OCI-LY1 (cell line): ENCODE data around the gene RALY.
A peak's percentile ranks its signal among the peaks of the same experiment; 100 is the strongest.

Experiments used
- H2AFZ ChIP-seq: fragments of 200-600 bp; sonication (generic), shearing (Covaris generic); 2 replicates; pipeline ENCODE4 v1.6.0; 2014; ENCODE audit warnings: antibody characterized with exemption, mild to moderate bottlenecking, low read length
- H3F3A ChIP-seq: fragments of 200-600 bp; sonication (generic), shearing (Covaris generic); 2 replicates; pipeline ENCODE4 v1.6.0; 2014; ENCODE audit warnings: mild to moderate bottlenecking, antibody characterized with exemption, low read length, moderate library complexity; ENCODE audit not compliant: insufficient read depth
- H3K27ac ChIP-seq: fragments of 200-600 bp; sonication (generic); 2 replicates; pipeline ENCODE4 v1.5.1; 2014; ENCODE audit warnings: low read length, mixed run types, mild to moderate bottlenecking, low read depth; ENCODE audit not compliant: poor library complexity, severe bottlenecking
- H3K27me3 ChIP-seq: fragments of 200-600 bp; sonication (generic); 2 replicates; pipeline ENCODE4 v1.6.0; 2014; ENCODE audit warnings: antibody characterized with exemption, mild to moderate bottlenecking, low read length, moderate library complexity; ENCODE audit not compliant: insufficient read depth
- H3K36me3 ChIP-seq: fragments of 200-600 bp; sonication (generic); 2 replicates; pipeline ENCODE4 v1.6.1; 2014; ENCODE audit warnings: mild to moderate bottlenecking, antibody characterized with exemption, low read length, moderate library complexity, mixed read lengths; ENCODE audit not compliant: insufficient read depth
- H3K4me1 ChIP-seq: fragments of 200-600 bp; sonication (generic); 2 replicates; pipeline ENCODE4 v1.5.1; 2014; ENCODE audit warnings: mild to moderate bottlenecking, low read length, moderate library complexity; ENCODE audit not compliant: insufficient read depth, severe bottlenecking
- H3K4me2 ChIP-seq: fragments of 200-600 bp; sonication (generic), shearing (Covaris generic); 2 replicates; pipeline ENCODE4 v1.6.1; 2014; ENCODE audit warnings: low read length
- H3K4me3 ChIP-seq: fragments of 200-600 bp; sonication (generic); 2 replicates; pipeline ENCODE4 v1.5.1; 2014; ENCODE audit warnings: low read length, low read depth, mild to moderate bottlenecking, mixed read lengths; ENCODE audit not compliant: poor library complexity, severe bottlenecking
- H3K79me2 ChIP-seq: fragments of 200-600 bp; shearing (Covaris generic); 2 replicates; pipeline ENCODE4 v1.6.1; 2016; ENCODE audit warnings: mixed run types, low read length, mixed read lengths; ENCODE audit not compliant: insufficient read depth
- H3K9ac ChIP-seq: fragments of 200-600 bp; sonication (generic), shearing (Covaris generic); 2 replicates; pipeline ENCODE4 v1.6.1; 2014; ENCODE audit warnings: mild to moderate bottlenecking, low read length, mixed read lengths
- H3K9me2 ChIP-seq: fragments of 200-600 bp; sonication (generic), shearing (Covaris generic); 2 replicates; pipeline ENCODE4 v1.6.1; 2014; ENCODE audit warnings: low read depth, mild to moderate bottlenecking, low read length, mixed read lengths
- H3K9me3 ChIP-seq: fragments of 200-600 bp; shearing (Covaris generic); 2 replicates; pipeline ENCODE4 v1.6.1; 2014; ENCODE audit warnings: low read length, mixed read lengths
- H4K20me1 ChIP-seq: fragments of 200-600 bp; sonication (generic), shearing (Covaris generic); 2 replicates; pipeline ENCODE4 v1.6.0; 2016; ENCODE audit warnings: mild to moderate bottlenecking, low read length; ENCODE audit not compliant: insufficient read depth
- CTCF ChIP-seq: fragments of 200-600 bp; sonication (generic), shearing (Covaris generic); IDR thresholded peaks from 2 replicates; pipeline ENCODE4 v1.5.1; 2017; ENCODE audit warnings: mild to moderate bottlenecking, antibody characterized with exemption, low read length, moderate library complexity, mixed read lengths
- EZH2 ChIP-seq: fragments of 200-600 bp; sonication (generic), shearing (Covaris generic); IDR thresholded peaks from 2 replicates; pipeline ENCODE4 v1.8.0; 2017; ENCODE audit warnings: borderline replicate concordance, mixed run types, mild to moderate bottlenecking, antibody characterized with exemption, low read length, moderate library complexity, mixed read lengths

RALY gene

GRCh38 chr20:34105978-34106675, 112.4 kb downstream of the RALY start:
- TF ChIP-seq CTCF (no peak), EZH2 (no peak)
- Histone ChIP-seq H3K4me2 (no peak overlapping the region), H3K9ac (no peak overlapping the region), H3K4me1 (peaks cover 32% of the 10 kb centered on the region), H3K4me3 (no peak overlapping the region), H3K9me3 (no peaks in the 10 kb centered on the region), H3F3A (no peaks in the 10 kb centered on the region), H3K9me2 (no peaks in the 10 kb centered on the region), H2AFZ (no peak overlapping the region), H3K36me3 (peaks cover 94% of the 10 kb centered on the region), H3K27ac (no peak overlapping the region), H3K27me3 (no peaks in the 10 kb centered on the region), H4K20me1 (peaks cover 4% of the 10 kb centered on the region; the same call in 1 of the 2 replicates), H3K79me2 (peaks cover 60% of the 10 kb centered on the region)

GRCh38 chr20:34108616-34109174, 115.0 kb downstream of the RALY start:
- Histone ChIP-seq H3K9ac (no peak overlapping the region), H3K36me3 (peaks cover 73% of the 10 kb centered on the region), H3K27ac (no peak overlapping the region), H3K9me2 (no peaks in the 10 kb centered on the region), H3K4me2 (peak overlapping the region; percentile 43), H3K9me3 (no peaks in the 10 kb centered on the region), H3K4me1 (peaks cover 38% of the 10 kb centered on the region), H2AFZ (no peak overlapping the region), H3K27me3 (no peaks in the 10 kb centered on the region), H3K4me3 (peak overlapping the region; percentile 4), H3K79me2 (peaks cover 68% of the 10 kb centered on the region), H4K20me1 (peaks cover 4% of the 10 kb centered on the region; the same call in 1 of the 2 replicates), H3F3A (no peaks in the 10 kb centered on the region)
- TF ChIP-seq EZH2 (no peak), CTCF (no peak)

- peaks cover 66% of the 10 kb centered on the region for H3K36me3 ChIP-seq
- H3K4me2 ChIP-seq, result peak overlapping the region; percentile 43; the same call in 1 of the 2 replicates
- H3K27me3 ChIP-seq, result no peaks in the 10 kb centered on the region
- H3K4me1 ChIP-seq, result peaks cover 38% of the 10 kb centered on the region
- peaks cover 68% of the 10 kb centered on the region for H3K79me2 ChIP-seq
- H3K27ac ChIP-seq, result no peak overlapping the region
- no peaks in the 10 kb centered on the region for H3K9me2 ChIP-seq
- H4K20me1 ChIP-seq, result peaks cover 4% of the 10 kb centered on the region; the same call in 1 of the 2 replicates
- no peak for TF ChIP-seq CTCF
- no peak for TF ChIP-seq EZH2
- no peak overlapping the region for H2AFZ ChIP-seq
- H3K9me3 ChIP-seq, result no peaks in the 10 kb centered on the region
- H3K9ac ChIP-seq, result no peak overlapping the region
- no peaks in the 10 kb centered on the region for H3F3A ChIP-seq
- peak overlapping the region; percentile 4 for H3K4me3 ChIP-seq
Measured at GRCh38 chr20:34109442-34109841, 115.7 kb downstream of the RALY start.
